ENCODE measurements around the gene LCN15.
A peak's percentile ranks its signal among the peaks of the same experiment; 100 is the strongest.
"Not testable (repeated sequence)": the region's sequence is repeated elsewhere in the genome, so short reads cannot be mapped to it uniquely, and the experiment has no call there.

The LCN15 gene

DNA sequence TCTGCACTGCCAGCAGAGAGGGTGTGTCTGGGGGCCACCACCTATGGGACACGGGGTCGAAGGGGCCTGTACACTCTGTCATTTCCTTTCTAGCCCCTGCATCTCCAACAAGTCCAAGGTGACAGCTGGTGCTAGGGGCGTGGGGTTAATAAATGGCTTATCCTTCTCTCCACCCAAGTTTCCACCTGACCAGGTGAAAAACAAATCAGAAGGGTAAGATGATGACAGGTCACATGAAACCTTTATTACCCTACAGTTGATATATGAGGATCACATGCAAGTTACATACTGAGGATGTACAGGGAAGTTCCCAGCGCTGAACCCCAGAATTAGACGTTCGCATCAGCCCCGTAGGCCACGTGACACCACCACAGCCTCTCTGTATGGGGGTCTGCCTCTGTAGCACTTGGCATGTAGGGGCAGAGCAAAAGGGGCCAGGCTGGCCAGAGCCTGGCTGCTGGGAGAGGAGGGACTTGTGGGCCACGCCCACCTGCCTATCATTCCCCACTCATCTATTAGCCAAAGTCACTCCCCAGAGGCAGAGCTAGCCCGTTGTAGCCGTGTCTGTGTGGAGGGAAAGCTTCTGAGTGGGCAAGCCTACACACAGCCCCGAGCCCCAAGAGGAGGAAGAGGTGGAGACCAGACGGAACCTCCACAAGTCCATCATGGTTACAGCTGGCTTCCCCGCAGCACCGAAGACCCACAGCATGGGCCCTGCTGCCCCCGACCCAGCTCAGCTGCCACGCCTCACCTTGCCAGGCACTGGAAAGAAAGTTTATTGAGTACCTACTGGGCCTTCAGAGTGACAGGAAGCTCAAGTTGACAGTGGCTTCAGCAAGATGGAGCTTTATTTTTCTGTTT lies 29.0 kb upstream of the LCN15 start:
- DNase-seq: no peak

DNA sequence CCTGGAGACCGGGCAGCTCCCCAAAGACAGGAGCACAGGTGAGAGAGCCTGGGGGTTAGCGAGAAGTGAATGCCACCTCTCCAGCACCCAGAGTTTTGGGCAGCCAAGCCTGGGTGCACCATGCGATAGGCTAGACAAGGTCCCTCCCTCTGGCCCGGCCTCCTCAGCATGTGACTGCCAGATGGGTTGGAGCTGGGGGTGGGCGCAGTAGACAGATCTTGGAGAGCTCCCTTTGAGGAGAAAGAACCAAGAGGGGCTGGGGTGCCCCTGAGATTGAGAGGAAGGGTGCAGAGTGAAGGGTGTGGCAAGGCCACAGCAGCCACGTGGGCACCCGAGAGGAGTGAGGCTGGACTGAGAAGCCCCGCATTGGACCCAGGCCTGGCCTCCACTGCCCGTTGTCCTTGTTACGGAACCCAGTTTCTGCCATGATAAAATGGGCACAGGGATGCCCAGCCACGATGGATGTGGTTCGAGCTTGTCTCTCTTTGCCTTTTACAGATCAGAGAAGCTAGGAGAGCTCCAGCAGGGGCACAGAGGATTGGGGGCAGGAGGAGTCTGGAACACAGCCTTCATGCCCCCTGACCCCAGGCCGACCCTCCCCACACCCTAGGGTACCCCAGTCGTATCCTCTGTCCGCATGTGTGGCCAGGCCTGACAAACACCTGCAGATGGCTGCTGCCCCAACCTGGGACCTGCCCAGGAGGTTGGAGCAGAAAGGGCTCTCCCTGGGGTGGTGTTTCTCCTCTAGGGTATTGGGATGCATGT lies 28.2 kb upstream of the LCN15 start:
- no peak for DNase-seq

DNA sequence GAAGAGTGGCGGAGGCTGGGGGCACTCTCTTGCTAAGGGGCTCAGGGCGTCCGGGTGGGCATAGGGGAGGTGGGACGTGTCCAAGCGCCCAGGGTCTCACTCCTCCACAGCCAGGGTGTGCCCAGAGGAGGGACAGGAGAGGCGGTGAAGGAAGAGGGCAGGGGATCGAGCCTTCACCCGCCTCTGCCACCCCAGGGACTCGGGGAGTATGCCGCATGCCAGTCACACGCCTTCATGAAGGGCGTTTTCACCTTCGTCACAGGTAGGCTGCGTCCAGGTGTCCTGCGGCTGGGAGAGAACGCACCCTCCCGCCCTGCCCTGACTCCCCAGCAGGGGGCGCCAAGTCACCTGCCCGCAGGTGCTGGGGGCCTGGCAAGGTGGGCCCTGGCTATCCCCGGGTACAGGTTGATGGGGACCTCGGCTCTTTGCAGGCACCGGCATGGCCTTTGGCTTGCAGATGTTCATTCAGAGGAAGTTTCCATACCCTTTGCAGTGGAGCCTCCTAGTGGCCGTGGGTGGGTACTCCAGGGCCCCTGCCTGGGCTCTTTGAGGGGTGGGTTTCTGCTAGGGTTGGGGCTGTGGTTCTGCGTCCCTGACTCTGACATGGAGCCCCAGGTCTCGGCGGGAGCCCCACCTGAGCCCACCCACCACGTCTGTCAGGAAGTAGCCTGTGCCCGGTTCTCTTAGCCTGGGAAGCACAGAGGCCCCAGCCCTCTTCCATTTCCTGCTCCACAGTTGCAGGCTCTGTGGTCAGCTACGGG lies 27.4 kb upstream of the LCN15 start:
- DNase-seq: peak; percentile 50 to 66

- DNase-seq: peak; percentile 100
These were observed 26.6 kb upstream of the LCN15 start, which contains the start of gene TMEM141 for GRCh38 chr9:136790640-136791515. Gene TMEM141, plus strand, starts transcription at chr9:136791344. Its CDS starts 27 bp downstream, at chr9:136791371.

GRCh38 chr9:136789523-136789937 lies 25.2 kb upstream of the LCN15 start:
- no peak for DNase-seq

DNA sequence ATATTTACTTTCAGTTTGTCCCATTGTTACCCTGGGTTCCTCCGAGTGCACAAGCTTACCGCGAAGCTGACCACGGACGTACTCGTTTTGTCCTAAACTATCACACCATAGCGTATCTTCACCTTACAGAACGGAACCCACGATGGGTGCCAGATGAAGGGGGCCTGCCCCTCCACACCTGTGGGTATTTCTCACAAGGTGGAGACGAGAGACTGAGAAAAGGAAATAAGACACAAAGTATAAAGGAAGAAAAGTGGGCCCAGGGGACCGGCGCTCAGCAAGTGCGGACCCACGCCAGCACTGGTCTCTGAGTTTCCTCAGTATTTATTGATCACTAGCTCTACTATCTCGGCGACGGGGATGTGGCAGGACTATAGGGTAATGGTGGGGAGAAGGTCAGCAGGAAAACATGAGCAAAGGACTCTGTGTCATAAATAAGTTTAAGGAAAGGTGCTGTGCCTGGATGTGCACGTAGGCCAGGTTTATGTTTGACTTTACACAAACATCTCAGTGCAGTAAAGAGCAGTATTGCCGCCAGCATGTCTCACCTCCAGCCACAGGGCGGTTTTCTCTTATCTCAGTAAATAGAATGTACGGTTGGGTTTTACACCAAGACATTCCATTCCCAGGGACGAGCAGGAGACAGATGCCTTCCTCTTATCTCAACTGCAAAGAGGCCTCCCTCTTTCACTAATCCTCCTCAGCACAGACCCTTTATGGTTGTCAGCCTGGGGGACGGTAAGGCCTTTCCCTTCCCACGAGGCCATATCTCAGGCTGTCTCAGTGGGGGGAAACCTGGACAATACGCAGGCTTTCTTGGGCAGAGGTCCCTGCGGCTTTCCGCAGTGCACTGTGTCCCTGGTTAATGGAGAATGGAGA lies 24.6 kb upstream of the LCN15 start:
- DNase-seq: not testable (repeated sequence)

- DNase-seq: peak; percentile 70 to 73
These were observed 23.5 kb upstream of the LCN15 start for GRCh38 chr9:136787690-136788400.

- DNase-seq: not testable (repeated sequence)
These were observed 22.7 kb upstream of the LCN15 start for GRCh38 chr9:136786983-136787382.

DNA sequence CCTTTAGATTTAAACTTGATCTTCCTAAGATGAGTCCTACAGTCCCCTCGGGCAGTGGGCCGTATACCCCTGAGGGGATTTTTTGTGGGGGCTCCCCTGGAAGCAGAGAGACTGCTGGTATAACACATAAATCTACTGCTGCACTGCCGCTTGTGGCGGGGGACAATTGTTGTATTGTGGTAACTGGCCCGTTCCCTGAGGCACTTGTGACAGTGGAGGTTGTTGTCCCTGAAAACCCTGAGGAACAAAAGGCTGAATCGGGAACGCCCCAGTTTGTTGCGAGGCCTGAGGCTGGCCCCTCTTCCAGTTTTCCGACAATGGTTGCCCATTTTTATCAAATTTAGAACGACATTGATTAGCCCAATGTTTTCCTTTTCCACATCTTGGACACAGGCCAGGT lies 22.1 kb upstream of the LCN15 start:
- DNase-seq: no peak

DNA sequence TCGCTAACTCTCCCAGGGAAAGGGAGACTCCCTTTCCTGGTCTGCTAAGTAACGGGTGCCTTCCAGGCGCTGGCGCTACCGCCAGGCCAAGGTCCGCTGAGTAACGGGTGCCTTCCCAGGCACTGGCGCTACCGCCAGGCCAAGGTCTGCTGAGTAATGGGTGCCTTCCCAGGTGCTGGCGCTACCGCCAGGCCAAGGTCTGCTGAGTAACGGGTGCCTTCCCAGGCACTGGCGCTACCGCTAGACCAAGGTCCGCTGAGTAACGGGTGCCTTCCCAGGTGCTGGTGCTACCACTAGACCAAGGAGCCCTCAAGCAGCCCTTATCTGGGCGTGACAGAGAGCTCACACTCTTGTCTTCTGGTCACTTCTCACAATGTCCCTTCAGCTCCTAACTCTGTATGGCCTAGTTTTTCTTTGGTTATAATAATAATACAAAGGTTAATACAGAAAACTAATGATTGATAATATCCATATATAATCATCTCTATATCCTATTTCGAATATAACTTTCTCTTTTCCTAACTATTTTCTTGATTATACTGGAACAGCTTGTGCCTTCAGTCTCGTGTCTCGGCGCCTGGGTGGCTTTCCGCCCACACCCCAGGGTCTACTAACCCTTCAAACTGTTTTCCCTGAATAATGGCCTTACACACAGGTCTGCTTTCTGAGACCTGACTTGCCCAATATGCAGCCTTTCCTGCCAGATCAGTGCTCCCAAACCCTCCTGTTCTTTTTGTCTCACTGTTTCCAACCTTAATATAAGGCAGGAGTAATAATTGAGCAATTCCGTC lies 21.4 kb upstream of the LCN15 start:
- not testable (repeated sequence) for DNase-seq

DNA sequence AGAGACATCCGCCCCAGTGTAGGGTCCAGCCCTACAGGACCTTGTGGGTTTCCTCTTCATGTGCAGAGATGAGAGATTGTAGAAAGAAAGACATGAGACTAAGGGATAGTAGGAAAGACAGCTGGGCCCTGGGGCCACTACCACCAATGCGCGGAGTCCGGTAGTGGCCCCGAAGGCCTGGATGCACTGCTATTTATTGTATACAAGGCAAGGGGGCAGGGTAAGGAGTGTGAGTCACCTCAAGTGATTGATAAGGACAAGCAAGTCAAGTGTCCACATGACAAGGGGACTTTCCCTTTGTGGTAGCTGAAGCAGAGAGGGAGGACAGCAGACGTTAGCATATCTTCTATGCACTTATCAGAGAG lies 20.7 kb upstream of the LCN15 start:
- DNase-seq: no peak

DNA sequence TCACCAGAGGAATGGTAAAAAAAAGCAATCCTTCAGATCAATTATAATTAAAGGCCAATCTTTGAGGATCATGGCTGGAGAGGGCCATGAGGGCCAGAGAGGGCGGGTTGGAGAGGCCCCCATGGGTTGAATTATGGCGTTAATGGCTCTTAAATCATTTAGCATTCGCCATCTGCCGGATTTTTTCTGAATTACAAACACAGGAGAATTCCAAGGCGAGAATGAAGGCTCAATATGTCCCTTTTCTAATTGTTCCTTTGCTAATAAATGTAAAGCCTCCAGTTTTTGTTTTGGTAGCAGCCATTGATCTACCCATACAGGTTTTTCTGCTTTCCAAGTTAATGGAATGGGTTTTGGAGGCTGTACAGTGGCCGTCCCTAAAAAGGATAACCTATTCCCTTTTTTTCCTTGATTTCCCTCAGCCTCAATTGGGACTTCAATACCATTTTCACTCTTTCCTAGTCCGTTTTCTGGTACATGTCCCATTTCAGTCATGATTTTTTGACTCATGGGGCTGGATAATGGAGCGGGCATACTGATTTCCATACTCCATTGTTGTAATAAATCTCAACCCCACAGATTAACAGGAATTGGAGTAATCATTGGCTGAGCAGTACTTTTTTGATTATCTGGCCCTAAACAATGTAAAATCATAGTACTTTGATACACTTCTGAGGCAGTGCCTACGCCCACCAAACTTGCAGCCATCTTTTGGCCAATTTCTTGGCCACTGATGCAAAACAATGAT lies 20.1 kb upstream of the LCN15 start:
- no peak for DNase-seq

GRCh38 chr9:136782452-136782851 lies 18.1 kb upstream of the LCN15 start:
- DNase-seq: no peak

- DNase-seq: no peak
These were observed 15.5 kb upstream of the LCN15 start for GRCh38 chr9:136779808-136780207.

- DNase-seq: no peak
These were observed 13.0 kb upstream of the LCN15 start for GRCh38 chr9:136777359-136777758.

- DNase-seq: no peak
These were observed 12.6 kb upstream of the LCN15 start for GRCh38 chr9:136776947-136777346.

DNA sequence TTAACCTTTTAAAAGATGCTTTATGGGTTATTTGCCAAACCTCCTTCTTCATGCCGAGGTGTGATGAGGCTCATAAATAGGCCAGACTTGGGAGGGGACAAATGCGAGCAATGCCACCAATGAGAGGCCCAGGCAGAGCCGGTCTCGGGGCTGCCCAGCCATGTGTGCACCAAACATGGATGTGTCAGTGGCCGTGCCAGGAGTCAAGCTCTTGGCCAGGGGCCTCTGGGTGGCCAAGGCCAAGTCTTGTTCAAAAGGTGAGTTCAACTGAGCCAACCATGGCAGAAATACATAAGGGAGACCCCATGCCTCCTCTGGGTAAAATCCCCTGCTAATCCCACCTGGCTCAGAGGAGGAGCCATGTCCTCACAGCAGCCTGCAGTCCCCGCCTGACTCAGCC lies 10.9 kb upstream of the LCN15 start:
- DNase-seq: no peak

GRCh38 chr9:136774416-136775045 lies 10.2 kb upstream of the LCN15 start:
- DNase-seq: no peak
